Measurements from ENCODE around the gene HOXB4. TPM values are rescaled to one million over a fixed set of nuclear protein-coding genes. Genes with fewer than 3 reads are reported as not detected.
A peak's percentile ranks its signal among the peaks of the same experiment; 100 is the strongest.

Gene HOXB4
- total RNA-seq, 2 experiments from 2014 or later: 7.4 to 8.9 TPM

DNA sequence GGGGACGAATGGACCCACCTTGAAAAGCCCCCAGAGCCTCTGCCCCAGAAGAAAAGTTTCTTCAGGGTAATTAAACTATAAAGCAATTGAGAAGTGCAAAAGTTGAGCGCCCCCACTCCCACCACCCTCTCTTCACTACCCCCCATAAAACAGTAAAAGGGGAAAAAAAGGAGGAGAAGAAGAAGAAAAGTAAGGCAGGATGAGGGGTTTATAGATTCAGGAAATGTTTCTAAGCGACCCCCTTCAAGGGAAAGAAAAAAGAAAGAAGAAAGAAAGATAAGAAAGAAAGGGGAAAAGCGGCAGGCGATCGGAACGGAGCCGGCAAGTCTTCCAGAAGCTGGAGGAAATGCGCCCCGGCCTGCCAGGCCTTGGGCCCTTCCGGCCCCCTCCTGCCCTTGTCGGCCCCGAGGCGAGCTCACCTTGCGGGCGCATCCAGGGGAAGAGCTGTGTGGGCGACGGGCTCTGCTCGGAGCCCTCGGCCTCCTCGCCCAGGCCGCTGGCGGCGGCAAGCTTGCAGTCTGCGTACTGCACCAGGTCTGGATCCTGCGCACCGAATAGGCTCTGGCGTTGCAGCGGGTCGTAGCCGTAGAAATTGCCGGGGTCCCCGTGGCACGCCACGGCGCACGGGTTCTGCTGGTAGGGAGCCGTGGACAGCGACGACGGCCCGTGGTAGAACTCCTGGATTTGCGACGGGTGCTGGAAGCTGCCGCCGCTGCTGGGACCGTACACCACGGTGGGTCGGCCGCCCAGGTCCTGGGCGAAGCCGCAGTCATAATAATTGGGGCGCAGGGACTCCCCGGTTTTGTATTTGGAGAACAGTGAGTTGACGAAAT, 35.9 kb upstream of the HOXB4 start:
- no peak for DNase-seq (ENCODE audit: low spot score)
- Histone ChIP-seq H4K20me1 (ENCODE audit: insufficient read depth, low read length) (no peaks in the 10 kb centered on the region), H2AFZ (ENCODE audit: low read length) (no peak overlapping the region), H3K4me2 (ENCODE audit: low read length) (peak overlapping the region; percentile 73; the same call in 1 of the 2 replicates), H3K9me2 (ENCODE audit: insufficient read depth, low read length) (no peaks in the 10 kb centered on the region), H3K9me3 (ENCODE audit: low read length) (no peaks in the 10 kb centered on the region), H3K79me2 (ENCODE audit: insufficient read depth, low read depth, low read length) (no peaks in the 10 kb centered on the region), H3K4me3 (ENCODE audit: low read depth, low read length, poor library complexity, severe bottlenecking) (no peak overlapping the region), H3K4me1 (ENCODE audit: insufficient read depth, low read length, poor library complexity, severe bottlenecking) (peaks cover 26% of the 10 kb centered on the region), H3K27ac (ENCODE audit: low read depth, low read length, poor library complexity, severe bottlenecking) (no peak overlapping the region), H3K36me3 (ENCODE audit: insufficient read depth, low read length) (no peaks in the 10 kb centered on the region)
- TF ChIP-seq, protein P1, sequence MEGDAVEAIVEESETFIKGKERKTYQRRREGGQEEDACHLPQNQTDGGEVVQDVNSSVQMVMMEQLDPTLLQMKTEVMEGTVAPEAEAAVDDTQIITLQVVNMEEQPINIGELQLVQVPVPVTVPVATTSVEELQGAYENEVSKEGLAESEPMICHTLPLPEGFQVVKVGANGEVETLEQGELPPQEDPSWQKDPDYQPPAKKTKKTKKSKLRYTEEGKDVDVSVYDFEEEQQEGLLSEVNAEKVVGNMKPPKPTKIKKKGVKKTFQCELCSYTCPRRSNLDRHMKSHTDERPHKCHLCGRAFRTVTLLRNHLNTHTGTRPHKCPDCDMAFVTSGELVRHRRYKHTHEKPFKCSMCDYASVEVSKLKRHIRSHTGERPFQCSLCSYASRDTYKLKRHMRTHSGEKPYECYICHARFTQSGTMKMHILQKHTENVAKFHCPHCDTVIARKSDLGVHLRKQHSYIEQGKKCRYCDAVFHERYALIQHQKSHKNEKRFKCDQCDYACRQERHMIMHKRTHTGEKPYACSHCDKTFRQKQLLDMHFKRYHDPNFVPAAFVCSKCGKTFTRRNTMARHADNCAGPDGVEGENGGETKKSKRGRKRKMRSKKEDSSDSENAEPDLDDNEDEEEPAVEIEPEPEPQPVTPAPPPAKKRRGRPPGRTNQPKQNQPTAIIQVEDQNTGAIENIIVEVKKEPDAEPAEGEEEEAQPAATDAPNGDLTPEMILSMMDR (conservative IDR thresholded peaks at IDR 0.05; ENCODE audit: low read length): no peak
- TF ChIP-seq EZH2phosphoT487 (IDR thresholded peaks at IDR 0.05; ENCODE audit: borderline replicate concordance, low read depth, low read length): peak; percentile 77
- BruUV-seq (replicated peaks): no TSS peak
- POLR2A ChIA-PET: interaction anchor here (0.7 kb wide), 1 partner anchor 15 kb away, joined by 5 read pairs; no protein-coding TSS in a partner anchor
- CTCF ChIA-PET (ENCODE audit: unreplicated experiment): no interaction called here
- intact Hi-C loops (cut with micrococcal nuclease; ENCODE audit: unreplicated experiment): no loop called here

- no peaks in the 10 kb centered on the region for H4K20me1 ChIP-seq (ENCODE audit: insufficient read depth, low read length)
- POLR2A ChIA-PET: interaction anchor here (0.5 to 0.7 kb wide), 2 partner anchors 174 to 363 kb away, joined by 3 to 8 read pairs; no protein-coding TSS in a partner anchor
- intact Hi-C loops (cut with micrococcal nuclease; ENCODE audit: unreplicated experiment): no loop called here
- peak; percentile 57 for DNase-seq (ENCODE audit: low spot score)
- no TSS peak for BruUV-seq (replicated peaks)
- no peak overlapping the region for H3K27ac ChIP-seq (ENCODE audit: low read depth, low read length, poor library complexity, severe bottlenecking)
- no peaks in the 10 kb centered on the region for H3K36me3 ChIP-seq (ENCODE audit: insufficient read depth, low read length)
- H3K4me2 ChIP-seq (ENCODE audit: low read length): peak overlapping the region; percentile 73
- H3K4me1 ChIP-seq (ENCODE audit: insufficient read depth, low read length, poor library complexity, severe bottlenecking): peaks cover 31% of the 10 kb centered on the region
- no peaks in the 10 kb centered on the region for H3K79me2 ChIP-seq (ENCODE audit: insufficient read depth, low read depth, low read length)
- TF ChIP-seq, protein P1 (conservative IDR thresholded peaks at IDR 0.05; ENCODE audit: low read length): peak; percentile 39; the same call in 1 of the 2 replicates
- TF ChIP-seq EZH2phosphoT487 (IDR thresholded peaks at IDR 0.05; ENCODE audit: borderline replicate concordance, low read depth, low read length): no peak
- peak overlapping the region; percentile 72 for H3K4me3 ChIP-seq (ENCODE audit: low read depth, low read length, poor library complexity, severe bottlenecking)
- H3K9me3 ChIP-seq (ENCODE audit: low read length): no peaks in the 10 kb centered on the region
- H2AFZ ChIP-seq (ENCODE audit: low read length): peak overlapping the region; percentile 96
- no peaks in the 10 kb centered on the region for H3K9me2 ChIP-seq (ENCODE audit: insufficient read depth, low read length)
- CTCF ChIA-PET (ENCODE audit: unreplicated experiment): no interaction called here
Observed at GRCh38 chr17:48612854-48613691, 34.9 kb upstream of the HOXB4 start.

Data from OCI-LY7 (cell line).